Measurements from ENCODE around the gene KLHL13.
"Not testable (repeated sequence)": the region's sequence is repeated elsewhere in the genome, so short reads cannot be mapped to it uniquely, and the experiment has no call there.

The KLHL13 gene

DNA sequence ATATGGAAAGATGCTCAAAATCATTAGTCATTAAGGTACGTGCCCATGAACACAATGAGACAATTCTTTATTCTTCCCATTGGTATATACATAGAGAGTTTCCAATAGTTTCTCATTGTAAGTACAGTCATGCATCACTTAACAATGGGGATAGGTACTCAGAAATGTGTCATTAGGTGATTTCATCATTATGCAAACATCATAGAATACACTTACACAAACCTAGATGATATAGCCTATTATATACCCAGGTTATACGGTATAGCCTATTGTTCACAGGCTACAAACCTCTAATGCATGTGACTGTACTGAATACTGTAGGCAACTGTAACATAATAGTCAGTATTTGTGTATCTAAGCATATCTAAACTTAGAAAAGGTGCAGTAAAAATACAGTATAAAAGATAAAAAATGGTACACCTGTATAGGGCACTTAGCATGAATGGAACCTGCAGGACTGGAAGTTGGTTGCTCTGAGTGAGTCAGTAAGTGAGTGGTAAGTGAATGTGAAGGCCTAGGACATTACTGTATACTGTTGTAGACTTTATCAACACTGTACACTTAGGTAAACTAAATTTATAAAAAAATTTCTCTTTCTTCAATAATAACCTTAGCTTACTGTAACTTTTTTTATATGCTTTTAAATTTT is 49.6 kb downstream of the KLHL13 start:
- DNase-seq: no peak

DNA sequence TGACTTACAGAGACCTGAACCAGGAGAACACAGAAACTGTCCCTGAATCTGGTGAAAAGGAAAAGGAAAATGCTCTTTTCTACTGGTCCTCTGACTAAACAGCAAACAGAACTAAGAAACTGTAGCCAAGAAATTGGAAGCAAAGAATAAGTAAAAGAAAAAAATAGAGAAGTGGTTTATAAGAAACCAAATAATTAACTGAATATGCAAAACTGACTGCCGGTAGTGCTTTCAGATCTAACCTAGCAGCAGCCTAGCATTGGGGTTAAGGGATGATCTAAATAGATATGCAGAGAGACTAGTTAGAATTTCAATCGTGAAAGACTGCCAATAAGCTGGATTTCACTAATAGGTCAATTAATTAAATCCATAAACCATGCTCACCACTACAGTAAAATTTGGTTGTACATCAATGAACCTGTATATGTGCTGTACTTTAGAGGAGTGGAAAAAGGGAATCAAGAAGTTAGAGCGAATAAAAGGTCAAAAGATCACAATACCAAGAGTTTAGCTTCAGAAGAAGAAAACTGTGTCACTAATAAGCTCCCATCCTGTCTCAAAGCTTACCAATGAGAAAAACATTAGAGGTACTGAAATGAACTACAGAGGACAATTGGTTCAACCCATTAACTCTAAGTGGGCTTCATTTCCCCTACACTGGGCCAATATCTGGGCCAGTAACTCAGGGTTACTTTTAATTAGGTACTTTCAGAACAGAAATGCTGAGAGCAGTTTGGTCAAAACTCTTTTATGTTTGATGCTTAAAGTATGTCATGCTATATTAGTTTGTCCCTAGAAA is 53.6 kb downstream of the KLHL13 start:
- no peak for DNase-seq

DNA sequence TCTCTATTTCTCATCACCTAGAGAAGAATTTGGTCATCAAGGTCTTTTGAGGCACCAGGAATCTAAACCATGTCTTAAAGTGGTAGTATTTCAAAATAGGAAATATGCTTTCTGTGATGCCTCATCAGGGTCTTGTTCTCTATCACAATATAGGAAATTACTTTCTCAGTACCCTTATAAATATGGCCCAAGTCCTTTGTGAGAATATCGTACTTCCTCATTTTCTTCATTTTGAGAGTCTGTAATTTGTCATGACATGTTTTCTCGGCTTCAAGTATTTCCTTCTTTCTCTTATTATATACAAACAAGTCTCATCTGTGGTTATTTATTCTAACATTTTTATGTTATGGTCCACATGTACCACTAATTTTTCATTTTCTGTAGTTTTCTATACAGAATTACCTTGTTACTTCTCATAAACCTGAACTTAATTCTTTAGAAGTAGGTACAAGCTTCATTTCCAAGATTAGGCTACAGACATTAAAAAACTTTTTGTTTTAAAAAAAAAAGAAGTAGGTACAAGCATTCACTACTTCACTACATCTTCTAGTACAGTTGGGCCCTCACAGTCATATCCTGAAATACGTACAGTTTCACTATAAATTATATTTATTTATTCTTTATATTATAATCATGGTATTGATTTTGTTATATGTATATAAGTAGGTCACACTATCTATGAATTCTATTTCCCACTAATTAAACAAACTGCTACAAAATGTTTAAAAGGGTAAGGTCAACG is 54.4 kb downstream of the KLHL13 start:
- DNase-seq: no peak

DNA sequence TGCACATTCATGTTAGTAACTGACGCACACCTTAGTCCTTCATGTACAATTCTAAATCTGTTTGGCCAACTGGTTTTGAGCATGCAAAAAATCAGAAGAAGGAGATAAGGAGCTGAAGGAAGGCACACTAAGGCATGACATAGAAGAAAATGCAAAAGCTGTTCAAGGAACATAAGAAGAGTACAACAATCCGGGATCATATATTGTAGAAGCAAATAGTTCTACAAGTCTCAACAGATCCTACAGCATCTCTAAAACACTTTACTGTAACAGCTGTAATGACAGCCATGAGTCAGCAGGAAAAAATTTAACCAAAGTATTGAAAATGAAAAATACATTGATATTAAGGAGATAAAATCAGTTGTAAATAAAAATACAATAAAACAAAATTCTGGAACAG is 57.7 kb downstream of the KLHL13 start:
- DNase-seq: no peak

DNA sequence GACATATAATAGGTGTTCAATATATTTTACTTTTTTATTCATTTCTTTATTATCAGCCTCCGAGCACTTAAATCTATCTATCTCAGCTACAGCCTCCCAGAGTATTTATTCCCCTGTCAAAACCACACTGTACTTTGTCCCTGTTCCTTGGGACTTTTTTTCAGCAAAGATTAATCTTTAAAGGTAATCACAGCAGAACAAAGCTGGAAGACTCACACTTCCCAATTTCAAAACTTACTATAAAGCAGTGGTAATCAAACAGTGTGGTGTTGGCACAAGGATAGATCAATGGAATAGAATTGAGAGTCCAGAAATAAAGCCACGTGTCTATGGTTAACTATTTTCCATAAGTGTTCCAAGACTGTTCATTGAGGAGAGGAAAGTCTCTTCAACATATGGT is 59.7 kb downstream of the KLHL13 start:
- no peak for DNase-seq

DNA sequence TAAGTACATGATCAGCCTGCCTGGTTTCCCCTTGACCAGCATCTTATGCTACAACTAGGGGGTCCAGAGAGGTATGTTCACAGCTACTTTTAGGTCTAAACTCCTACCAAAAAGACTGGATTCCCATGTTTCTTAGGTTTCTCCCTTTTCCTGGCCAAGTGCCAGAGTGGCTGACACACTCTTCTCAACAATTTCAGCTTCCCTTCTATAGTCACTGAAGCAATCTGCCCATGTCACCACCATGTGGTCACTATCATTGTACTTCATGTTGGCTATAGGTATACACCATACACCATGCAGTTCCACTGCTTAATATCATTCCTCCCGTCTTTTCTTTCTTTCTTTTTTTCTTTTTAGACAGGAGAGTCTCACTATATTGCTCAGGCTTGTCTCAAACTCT is 66.9 kb downstream of the KLHL13 start:
- DNase-seq: peak in 1 of 2 experiments; percentile 21

DNA sequence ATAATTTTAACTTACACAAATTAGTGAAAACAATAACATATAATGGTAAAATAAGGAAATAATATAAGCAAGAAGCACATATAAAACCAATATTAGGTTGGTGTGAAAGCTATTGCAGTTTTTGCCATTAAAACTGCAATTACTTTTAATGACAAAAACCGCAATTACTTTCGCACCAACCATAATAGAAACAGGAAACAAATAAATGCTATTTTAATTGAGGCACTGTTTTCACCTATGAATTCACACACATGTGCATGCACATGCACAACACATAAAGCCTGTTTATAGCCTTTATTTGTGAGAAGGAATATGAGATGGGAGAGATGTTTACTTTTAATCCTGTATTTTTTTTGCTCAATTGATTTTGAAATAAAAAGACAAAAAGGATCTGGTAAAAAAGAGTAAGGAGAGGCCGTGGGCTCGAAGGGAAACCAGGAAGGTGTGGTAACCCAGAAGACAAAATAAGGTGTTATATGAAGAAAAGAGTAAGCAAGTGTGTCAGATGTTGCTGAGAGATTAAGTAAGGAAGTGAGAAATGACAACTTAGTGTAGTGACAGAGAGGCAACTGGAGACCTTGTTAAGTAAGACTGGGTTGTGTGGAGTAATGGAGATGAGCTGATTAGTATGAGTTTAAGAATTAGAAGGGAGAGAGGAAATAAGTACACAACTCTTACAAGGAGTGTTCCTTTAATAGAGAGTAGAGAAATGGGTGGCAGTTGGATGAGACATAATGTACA is 69.0 kb downstream of the KLHL13 start:
- DNase-seq: no peak

DNA sequence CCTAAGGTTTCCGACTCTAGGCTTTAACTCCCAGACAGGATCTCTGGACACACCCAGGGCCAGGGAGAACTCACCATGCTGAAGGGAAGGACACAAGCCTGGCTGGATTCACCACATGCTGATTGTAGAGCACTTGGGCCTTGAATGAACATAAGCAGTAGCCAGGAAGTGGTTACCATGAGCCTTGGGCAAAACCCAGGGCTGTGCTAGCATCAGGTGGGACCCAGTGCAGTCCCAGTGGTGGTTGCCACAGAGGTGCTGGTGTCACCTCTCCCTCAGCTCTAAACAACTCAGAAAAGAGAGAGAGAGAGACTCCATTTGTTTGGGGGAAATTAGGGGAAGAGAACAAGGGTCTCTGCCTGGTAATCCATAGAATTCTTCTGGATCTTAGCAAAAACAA is 77.0 kb downstream of the KLHL13 start:
- no peak for DNase-seq

DNA sequence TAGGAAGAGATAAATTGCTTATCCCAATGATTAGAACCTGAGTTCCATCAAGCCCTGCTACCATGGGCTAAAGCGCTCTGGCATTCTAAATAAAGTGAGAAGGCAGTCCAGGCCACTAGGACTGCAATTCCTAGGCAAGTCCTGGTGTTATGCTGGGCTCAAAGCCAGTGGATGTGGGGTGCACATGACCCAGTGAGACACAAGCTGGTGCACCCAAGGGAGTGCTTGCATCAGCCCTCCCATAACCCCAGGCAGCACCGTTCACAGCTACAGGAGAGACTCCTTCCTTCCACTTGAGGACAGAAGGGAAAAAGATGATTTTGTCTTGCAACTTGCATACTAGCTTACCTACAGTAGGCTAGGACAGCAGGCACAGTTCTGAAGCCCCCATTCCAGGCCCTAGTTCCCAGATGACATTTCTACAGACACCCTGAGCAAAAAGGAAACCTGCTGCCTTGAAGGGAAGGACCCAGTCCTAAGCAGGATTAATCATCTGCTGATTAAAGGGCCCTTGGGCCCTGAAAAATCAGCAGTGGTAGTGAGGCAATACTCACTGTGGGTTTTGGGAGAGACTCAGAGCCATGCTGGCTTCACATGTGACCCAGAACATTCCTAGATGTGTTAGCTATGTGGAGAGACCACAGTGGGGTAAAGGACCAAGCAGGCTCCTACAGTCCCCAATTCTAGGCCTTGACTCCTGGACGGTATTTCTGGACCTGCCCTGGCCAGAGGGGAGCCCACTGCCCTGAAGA is 77.8 kb downstream of the KLHL13 start:
- DNase-seq: no peak

DNA sequence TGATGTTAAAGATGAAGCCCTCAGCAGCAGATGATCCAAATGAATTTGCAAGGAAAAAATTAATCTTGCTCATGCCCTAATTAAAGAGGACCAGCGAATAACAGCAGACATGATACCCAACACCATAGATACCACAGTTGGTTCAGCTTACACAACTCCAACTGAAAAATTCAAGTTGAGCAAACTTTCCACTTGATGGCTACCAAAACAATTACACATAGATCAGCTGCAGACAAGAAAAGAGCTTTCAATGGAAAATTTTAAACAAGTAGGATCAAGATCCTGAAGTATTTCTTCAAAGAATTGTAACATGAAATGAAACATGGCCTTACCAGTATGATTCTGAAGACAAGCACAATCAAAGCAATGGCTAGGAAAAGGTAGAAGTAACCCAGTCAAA is 90.0 kb downstream of the KLHL13 start:
- no peak for DNase-seq

DNA sequence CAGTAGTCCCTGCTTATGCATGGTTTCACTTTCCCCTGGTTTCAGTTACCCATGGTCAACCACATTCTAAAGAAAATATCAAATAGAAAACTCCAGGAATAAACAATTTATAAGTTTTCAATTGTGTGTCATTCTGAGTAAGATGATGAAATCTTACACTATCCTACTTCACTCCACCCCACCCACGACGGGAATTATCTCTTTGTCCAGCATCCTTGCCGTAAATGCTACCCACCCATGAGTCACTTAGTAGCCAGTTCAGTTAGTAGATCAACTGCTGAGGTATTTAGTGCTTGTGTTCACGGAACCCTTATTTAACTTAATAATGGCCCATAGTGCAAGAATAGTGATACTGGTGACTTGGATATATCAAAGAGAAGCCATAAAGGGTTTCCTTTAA is 91.4 kb downstream of the KLHL13 start:
- no peak for DNase-seq

DNA sequence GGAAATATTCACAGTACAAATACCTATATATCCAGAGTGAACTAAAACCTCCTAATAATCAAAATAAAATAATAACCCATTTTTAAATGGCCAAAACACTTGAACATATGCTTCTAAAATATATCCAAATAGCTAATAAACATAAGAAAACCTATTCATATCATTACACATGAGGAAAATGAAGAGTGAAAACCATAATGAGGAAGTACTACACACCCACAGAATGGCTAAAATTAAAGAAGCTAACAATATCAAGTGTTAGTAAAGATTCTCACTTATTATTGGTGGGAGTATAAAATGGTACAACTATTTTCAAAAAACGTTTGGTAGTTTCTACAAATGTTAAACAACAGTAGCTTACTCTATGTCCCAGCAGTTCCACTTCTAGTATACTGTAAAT is 92.1 kb downstream of the KLHL13 start:
- DNase-seq: no peak

DNA sequence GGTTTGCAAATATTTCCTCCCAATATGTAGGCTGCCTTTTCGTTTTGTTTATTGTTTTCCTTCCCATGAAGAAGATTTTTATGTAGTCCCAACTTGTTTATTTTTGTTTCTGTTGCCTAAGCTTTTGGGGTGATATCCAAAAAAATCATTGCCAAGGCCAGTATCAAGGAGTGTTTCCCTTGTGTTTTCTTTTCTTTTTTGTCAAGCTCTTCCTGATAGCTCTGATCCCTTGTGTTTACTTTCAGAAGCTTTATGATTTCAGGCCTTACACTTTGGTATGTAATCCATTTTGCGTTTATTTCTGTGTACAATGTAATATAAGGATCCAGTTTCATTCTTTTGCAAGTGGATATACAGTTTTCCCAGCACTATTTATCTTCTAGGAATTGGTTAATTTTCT is 93.9 kb downstream of the KLHL13 start:
- no peak for DNase-seq

DNA sequence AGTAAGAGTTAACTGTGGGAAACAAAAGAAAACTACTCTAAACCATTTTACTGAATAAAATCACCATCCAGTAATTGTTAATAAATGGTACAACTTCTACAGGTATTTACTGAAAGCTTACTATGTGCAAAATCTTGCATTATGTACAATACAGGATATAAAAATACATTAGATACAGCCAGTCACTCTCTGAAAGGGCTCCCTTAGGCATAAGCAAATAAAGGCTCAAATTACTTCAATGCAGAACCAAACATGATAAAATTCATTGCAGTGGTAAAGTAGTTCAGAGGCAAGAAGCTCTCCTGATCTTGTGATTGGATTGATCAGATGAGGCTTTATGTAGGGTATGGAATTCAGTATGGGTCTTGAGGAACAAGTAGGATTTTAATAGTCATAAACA is 100.2 kb downstream of the KLHL13 start:
- DNase-seq: no peak

DNA sequence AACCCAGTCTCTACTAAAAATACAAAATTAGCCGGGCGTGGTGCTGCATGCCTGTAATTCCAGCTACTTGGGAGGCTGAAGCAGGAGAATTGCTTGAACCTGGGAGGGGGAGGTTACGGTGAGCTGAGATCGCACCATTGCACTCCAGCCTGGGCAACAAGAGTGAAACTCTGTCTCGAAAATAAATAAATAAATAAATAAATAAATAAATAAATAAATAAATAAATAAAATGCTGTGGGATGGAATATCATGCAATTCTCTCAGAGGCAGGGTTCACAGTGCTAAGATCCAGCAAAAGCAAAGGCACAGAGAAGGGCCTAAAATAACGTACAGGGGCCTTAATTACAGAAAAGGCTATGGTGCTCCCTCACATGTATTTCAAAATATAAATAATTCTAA is 114.2 kb downstream of the KLHL13 start:
- not testable (repeated sequence) for DNase-seq

DNA sequence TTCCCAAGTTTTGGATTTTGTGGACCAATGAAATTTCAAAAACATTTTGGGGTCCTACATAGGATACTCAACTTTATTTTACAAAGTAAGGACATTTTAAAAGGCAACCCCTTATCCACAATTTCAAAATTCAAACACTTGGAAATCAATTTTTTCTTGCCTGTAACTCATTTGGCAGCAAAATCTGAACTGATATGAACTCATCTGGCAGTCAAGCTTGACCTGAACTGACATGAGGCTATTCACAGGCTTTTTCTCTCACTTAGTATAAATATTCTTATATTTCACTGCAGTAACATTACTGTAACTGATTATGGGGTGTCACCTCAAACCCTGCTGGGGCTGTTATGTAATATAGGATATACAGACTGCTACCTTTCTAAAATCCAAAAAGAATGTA is 116.1 kb downstream of the KLHL13 start:
- DNase-seq: no peak

DNA sequence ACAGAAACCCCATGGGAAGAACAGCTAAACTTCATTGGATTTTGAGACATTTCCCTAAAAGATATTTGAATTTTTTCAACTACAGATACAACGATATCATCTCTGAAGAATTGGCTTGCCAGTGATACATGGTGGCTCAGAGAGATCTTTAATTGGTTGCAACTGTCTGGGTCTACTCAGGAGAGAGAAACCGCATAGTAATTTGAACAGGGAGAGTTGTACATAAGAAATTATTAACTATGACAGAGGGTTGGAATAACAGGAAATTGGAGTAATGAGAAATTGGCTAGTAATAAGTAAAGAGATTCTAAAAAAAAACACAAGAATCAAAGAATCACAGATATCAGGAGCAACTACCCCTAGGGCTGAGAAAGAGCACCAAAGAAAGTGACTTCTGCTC is 118.4 kb downstream of the KLHL13 start:
- no peak for DNase-seq

DNA sequence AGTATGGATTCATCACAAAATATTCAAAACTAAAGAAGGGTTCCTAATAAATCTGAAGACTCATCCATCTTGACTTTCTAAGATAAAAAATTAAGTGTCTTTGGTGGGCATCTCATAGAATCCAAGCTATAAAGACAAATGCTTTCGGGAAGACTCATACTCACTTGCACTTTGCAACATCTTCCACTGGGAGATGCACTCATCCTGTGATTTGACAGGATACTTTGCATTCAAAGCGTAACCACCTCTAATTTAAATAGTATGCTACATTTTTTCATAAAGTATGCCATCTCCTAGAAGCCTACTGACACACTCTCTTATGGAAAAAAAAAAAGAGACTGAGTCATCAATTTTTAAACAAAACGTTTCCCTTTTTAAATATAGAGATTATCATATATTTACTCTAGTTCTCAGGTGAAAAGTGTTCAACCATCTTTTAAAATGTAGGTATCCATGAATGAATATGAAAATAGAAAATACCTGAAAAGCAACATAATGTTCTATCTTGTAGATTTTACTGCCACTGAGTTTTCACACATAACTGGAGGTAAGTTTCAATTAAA is 119.6 kb downstream of the KLHL13 start:
- peak; percentile 7 to 10 for DNase-seq

DNA sequence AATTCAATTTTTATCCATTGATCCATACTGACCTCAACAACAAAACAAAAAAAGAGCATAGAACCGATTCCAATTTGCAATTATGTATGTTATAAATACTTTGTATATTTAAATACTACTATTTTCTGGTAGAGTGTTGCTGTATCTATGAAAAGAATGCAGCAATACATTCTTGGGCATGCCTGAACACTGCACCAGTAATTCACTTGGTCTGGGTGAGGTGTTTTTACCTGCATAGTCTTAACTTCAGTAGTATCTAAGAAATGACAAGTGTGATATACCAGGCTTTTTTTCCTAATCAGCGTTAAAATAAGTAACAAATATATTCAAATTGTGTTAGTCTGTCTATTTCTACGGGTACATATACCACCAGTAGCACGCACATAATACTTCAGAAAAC is 120.2 kb downstream of the KLHL13 start:
- DNase-seq: no peak

DNA sequence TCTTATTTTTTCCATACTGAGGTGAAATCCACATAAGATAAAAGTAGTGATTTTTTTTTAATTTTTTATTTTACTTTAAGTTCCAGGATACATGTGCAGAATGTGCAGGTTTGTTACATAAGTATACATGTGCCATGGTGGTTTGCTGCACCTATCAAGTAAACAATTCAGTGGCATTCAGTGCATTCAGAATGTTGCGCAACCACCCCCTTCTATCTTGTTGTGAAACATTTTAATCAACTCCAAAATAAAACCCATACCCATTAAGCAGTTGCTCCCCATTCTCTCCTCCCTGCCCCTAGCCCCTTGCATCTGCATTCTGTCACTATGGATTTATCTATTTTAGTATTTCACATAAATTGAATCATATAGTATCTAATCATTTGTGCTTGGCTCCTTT is 121.2 kb downstream of the KLHL13 start:
- no peak for DNase-seq

DNA sequence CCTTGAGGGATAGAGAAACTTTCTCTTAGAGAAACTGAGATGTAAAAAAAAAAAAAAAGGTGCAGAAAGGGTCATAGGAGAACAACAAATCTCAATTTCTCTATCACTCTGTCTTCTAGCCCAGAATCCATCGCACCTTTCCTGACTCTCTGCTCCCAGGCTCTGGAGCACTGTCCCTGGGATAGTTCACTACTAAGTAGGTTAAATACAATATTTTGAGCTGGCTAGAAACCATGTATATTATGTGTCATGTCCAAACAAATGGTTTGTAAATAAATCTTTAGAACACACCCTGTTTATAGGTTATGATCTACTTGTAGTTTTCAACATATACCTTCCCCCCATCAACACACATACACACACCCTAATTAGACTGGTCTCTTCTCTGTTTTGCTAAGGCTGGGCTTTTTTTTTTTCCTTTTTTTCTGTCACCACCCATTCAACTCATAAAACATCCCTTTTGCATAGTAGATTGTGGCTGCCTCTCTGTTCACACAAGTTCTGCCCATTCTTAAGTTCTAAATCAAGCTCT is 124.4 kb downstream of the KLHL13 start:
- no peak for DNase-seq

DNA sequence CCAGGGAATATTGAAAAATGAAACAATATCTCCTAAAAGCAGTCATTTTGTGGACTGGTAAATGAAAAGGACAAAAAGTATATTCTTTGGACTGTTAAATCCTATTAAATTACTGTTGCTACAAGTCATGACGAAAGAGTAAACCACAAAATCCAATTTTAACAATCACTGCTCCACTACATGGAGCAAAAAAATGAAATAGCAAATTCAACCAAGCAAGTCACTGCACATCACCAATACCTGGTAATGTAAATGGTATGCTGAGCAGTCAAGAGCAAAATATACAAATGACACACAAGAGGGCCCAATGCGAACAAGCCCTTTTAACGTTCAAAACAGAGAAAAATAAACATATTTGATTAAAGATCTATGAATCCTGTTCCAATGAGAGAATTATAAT is 126.2 kb downstream of the KLHL13 start:
- DNase-seq: no peak
